Mucosa of stomach (tissue), 1 donor: ENCODE data around the gene SERBP1.

Source experiments
- H3K27me3 ChIP-seq: one replicate; pipeline ENCODE4 v1.7.0; 2013; ENCODE audit warnings: mild to moderate bottlenecking, low read length; ENCODE audit not compliant: control insufficient read depth, insufficient read depth
- H3K36me3 ChIP-seq: one replicate; pipeline ENCODE4 v1.7.0; 2013; ENCODE audit warnings: low read length; ENCODE audit not compliant: control insufficient read depth, insufficient read depth
- H3K4me1 ChIP-seq: one replicate; pipeline ENCODE4 v1.7.0; 2013; ENCODE audit warnings: mild to moderate bottlenecking, low read length; ENCODE audit not compliant: control insufficient read depth, insufficient read depth
- H3K4me3 ChIP-seq: one replicate; pipeline ENCODE4 v1.7.0; 2013; ENCODE audit warnings: low read length
- H3K9ac ChIP-seq: one replicate; pipeline ENCODE4 v1.7.0; 2013; ENCODE audit warnings: mild to moderate bottlenecking, low read length, moderate library complexity
- H3K9me3 ChIP-seq: one replicate; pipeline ENCODE4 v1.7.0; 2013; ENCODE audit warnings: mild to moderate bottlenecking, low read length, moderate library complexity; ENCODE audit not compliant: control insufficient read depth
- donor health status: Pancreatic carcinoma.

SERBP1 gene

DNA sequence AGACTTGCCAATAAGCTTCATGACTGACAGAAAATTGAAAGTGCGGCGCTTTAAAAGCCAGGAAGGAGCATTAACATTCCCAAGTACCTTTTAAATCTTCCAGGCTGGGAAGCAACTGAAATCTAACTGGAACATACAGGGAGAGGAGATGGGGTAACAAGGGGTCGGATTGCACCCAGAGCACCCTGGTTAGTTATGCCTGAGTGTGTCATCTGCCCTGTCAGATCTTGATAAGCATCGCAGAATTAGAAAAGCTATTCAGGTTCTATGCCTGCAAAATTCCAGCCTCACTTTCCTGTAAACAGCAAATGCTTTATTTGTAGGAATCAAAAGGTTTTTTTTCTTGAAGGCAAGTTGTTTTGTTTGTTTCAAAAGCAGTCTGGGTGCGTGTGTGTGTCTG, 58.5 kb downstream of the SERBP1 start:
- H3K4me1 ChIP-seq: no peaks in the 10 kb centered on the region
- H3K4me3 ChIP-seq: no peak overlapping the region
- no peak overlapping the region for H3K9ac ChIP-seq
- no peaks in the 10 kb centered on the region for H3K9me3 ChIP-seq
- H3K27me3 ChIP-seq: no peaks in the 10 kb centered on the region
- H3K36me3 ChIP-seq: no peaks in the 10 kb centered on the region

DNA sequence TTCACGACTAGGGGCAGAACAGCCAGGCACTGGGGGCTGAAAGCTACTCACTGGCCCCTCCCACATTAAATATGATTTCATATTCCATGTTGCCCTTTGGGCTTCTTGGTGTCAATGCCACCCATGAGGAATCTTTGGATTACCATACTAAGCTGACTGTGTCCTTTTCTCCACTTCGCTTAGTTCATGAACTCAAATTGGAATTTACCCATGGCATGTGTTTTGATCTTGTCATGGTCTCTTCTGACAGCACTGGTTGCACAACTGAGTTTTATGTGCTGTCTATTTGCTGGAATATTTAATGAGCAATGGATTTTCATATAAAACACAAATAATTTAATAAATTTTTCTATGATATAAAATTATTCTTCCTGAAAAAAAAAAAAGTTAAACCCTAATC, 59.2 kb downstream of the SERBP1 start:
- H3K9me3 ChIP-seq: no peaks in the 10 kb centered on the region

DNA sequence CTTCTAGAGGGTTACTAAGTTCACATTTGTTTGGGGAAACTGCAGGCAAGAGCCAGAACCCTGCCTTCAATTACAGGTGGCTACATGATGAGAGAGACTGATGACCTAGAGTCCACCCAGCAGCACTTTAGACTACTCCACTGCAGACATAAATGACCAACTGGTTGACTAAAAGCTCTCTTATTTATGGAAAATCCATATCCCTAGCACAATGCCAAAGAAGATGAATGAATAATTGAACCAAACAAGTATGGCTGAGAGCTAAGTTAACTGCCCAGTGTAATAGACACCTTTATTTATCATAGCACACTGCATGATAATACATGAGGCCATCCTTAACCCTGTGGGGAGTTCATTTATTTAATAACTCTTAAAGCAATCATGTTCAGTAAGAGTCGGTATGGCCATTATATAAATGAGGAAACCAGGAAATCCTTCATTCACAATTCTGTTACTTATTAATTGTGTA, 62.1 kb downstream of the SERBP1 start:
- Histone ChIP-seq H3K4me3 (no peak overlapping the region), H3K4me1 (no peaks in the 10 kb centered on the region), H3K36me3 (no peaks in the 10 kb centered on the region), H3K9me3 (no peaks in the 10 kb centered on the region), H3K9ac (no peak overlapping the region), H3K27me3 (no peaks in the 10 kb centered on the region)

More for the DNA sequence above, 59.2 kb downstream of the SERBP1 start:
- H3K27me3 ChIP-seq: no peaks in the 10 kb centered on the region
- no peaks in the 10 kb centered on the region for H3K4me1 ChIP-seq
- no peak overlapping the region for H3K4me3 ChIP-seq
- H3K9ac ChIP-seq: no peak overlapping the region
- no peaks in the 10 kb centered on the region for H3K36me3 ChIP-seq

DNA sequence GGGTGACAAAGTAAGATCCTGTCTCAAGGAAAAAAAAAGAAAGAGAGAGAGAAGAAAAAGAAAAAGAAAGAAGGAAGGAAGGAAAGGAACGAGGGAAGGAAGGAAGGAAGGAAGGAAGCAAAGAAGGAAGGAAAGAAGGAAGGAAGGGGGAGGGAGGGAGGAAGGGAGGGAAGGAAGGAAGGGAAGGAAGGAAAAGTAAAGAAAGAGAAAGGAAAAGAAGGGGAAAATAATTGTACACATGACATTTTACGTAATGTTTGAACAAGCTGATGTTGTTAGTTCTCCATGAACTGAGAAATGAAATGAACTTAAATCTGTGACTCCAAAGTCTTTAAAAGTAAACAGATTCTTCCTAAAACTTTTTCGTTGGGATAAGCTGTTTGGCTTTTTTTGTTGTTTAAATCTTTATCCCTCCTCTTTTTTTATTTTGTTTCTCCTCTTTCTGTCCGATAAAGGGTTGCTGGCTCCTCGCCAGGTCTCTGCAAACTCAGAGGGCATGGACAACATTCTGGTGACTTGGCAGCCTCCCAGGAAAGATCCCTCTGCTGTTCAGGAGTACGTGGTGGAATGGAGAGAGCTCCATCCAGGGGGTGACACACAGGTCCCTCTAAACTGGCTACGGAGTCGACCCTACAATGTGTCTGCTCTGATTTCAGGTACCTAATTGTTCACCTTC, 62.7 kb downstream of the SERBP1 start:
- Histone ChIP-seq H3K27me3 (no peaks in the 10 kb centered on the region), H3K9me3 (no peaks in the 10 kb centered on the region), H3K4me3 (no peak overlapping the region), H3K36me3 (no peaks in the 10 kb centered on the region), H3K4me1 (no peaks in the 10 kb centered on the region), H3K9ac (no peak overlapping the region)

DNA sequence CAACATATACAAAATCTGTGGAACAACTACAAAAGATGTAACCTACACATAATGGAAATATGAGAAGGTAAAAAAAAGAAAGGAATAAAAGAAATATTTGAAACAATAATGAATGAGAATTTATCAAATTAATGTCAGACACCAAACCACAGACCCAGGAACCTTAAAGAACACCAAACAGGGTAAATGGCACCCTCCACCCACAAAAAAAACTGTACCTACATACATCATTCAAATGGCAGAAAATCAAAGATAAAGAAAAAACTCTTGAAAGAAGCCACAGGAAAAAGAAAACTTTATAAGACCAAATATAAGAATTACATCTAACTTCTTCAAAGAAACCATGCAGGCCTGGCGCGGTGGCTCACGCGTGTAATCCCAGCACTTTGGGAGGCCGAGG, 68.6 kb downstream of the SERBP1 start:
- Histone ChIP-seq H3K9me3 (no peaks in the 10 kb centered on the region), H3K36me3 (no peaks in the 10 kb centered on the region), H3K4me1 (no peaks in the 10 kb centered on the region), H3K4me3 (no peak overlapping the region), H3K27me3 (no peaks in the 10 kb centered on the region), H3K9ac (no peak overlapping the region)

DNA sequence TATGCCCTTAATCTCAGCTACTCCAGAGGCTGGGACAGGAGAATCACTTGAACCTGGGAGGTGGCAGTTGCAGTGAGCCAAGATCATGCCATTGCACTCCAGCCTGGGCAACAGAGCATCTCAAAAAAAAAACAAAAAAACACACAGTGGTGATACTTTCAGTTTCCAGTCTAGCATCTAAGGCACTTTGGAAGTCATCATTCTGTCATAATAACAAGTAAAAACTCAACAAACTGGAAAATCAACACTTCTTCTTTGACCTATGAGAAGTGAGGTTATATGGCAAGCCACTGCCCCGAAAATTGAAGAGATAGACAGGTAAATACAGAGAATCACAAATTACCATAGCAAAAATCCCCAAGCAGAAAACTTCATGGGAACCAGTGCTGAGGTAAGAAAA, 70.6 kb downstream of the SERBP1 start:
- no peaks in the 10 kb centered on the region for H3K9me3 ChIP-seq
- H3K4me1 ChIP-seq: no peaks in the 10 kb centered on the region

More for the DNA sequence above, 70.6 kb downstream of the SERBP1 start:
- Histone ChIP-seq H3K27me3 (no peaks in the 10 kb centered on the region), H3K9ac (no peak overlapping the region), H3K4me3 (no peak overlapping the region), H3K36me3 (no peaks in the 10 kb centered on the region)
